NCI-H460 (cell line): ENCODE data around the gene TREML2. TPM values are rescaled to one million over a fixed set of nuclear protein-coding genes. Genes with fewer than 3 reads are reported as not detected.

Experiments
- DNase-seq: peaks from one replicate; pipeline ENCODE4 v3.0.0-alpha.2; 2016; ENCODE audit warnings: low read depth; ENCODE audit errors: extremely low read depth
- small RNA-seq, 2 experiments: library from RNA; depleted of rRNA; stranded (forward); fragments of <200 nt; gene quantifications; one replicate each; pipeline ENCODE3, GENCODE V24; 2014
- total RNA-seq: library from RNA; depleted of rRNA; stranded (reverse); fragments of >200 nt; shearing (Covaris generic); gene quantifications from 2 replicates; pipeline ENCODE4 v1.2.3, GENCODE V29; 2014; rRNA removed

TREML2 gene
- total RNA-seq, 1 experiment from 2014 or later = not detected

- no peak for DNase-seq
Observed at GRCh38 chr6:41155132-41155805, 45.7 kb downstream of the TREML2 start.

DNA sequence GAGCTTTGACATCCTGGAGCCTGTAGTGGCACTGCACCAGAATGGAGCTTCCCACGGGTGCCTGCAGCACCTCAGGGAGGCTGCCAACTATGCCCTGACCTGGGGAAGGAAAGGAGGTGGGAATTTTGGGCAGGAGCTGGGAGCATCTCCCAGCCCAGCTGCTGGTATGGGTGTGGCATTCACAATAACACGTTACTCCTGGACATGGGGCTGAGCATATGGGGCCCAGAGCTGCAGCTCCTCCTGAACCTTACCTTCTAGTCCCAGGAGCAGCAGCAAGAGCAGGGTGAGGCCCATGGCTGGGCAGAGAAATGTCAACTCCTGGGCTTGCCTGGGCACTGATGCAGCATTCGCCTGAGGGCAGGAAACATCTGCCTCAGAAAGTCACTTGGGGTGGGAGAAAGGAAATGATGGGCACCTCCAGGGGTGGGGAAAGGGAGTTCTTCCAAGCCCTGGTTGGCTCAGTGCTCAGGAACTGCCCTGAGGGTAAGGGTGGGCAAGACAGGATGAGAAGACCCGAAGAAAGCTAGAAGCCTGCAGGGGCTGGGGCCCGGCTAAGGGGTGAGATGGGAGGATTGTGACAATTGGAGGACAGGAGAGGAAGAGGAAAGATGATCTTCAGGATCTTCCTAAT is 46.8 kb downstream of the TREML2 start, which contains the start of gene TREML1:
Gene TREML1, minus strand, starts transcription at position 356 of the 634 bp plus-strand sequence. Its CDS starts 59 bp downstream, at position 297.
- no peak for DNase-seq

GRCh38 chr6:41153451-41153850 is 47.5 kb downstream of the TREML2 start:
- no peak for DNase-seq

GRCh38 chr6:41150671-41151070 is 50.3 kb downstream of the TREML2 start:
- DNase-seq = no peak

DNA sequence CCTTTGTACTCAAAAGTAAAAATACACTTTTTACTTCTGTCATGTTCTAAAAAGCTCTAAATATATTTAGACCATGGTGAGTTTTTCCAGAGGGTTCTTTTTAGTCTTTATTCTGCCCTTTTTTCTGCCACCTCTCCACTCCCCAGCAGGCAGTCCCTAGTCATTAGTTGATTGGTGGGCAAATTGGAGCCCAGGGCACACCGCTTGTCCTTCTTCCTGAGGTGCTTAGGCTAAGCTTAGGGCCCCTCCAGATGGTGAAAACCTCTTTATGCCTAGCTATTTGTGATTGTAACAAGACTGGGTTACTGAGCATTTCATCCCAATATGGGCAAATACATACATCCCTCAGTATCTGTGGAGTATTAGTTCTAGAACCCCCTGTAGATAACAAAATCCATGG is 53.0 kb downstream of the TREML2 start:
- DNase-seq = no peak

Small RNA genes lying within 50 kb of the gene (small RNA-seq; reads per million reads assigned to genes)
- 0 reads per million in 2 experiments for gene AL391903.2
- 0.04 to 1.1 reads per million in 2 experiments for gene RNA5SP207

Other genes starting within 250 kb of the TREML2 start
- 0.10 TPM in 1 of 2 replicates, not detected in the other for gene UNC5CL, start 161.9 kb downstream of the TREML2 start, total RNA-seq
- not detected in 2 replicates for gene TSPO2, start 158.7 kb downstream of the TREML2 start, total RNA-seq
- not detected in 2 replicates for gene APOBEC2, start 147.9 kb downstream of the TREML2 start, total RNA-seq
- 17.1 and 22.6 TPM in 2 replicates for gene OARD1, start 128.8 kb downstream of the TREML2 start, total RNA-seq
- 11.8 and 13.6 TPM in 2 replicates for gene NFYA, start 128.2 kb downstream of the TREML2 start, total RNA-seq
- gene TREML1, start 46.8 kb downstream of the TREML2 start, total RNA-seq = not detected in 2 replicates
- gene TREM2, start 38.0 kb downstream of the TREML2 start, total RNA-seq = not detected in 2 replicates
- not detected in 2 replicates for gene TREML4, start 27.2 kb upstream of the TREML2 start, total RNA-seq
- 0.67 TPM in 1 of 2 replicates, not detected in the other for gene TREM1, start 85.5 kb upstream of the TREML2 start, total RNA-seq
- gene NCR2, start 134.5 kb upstream of the TREML2 start, total RNA-seq = not detected in 2 replicates